Measurements from ENCODE around the gene OLFM4.

DNA sequence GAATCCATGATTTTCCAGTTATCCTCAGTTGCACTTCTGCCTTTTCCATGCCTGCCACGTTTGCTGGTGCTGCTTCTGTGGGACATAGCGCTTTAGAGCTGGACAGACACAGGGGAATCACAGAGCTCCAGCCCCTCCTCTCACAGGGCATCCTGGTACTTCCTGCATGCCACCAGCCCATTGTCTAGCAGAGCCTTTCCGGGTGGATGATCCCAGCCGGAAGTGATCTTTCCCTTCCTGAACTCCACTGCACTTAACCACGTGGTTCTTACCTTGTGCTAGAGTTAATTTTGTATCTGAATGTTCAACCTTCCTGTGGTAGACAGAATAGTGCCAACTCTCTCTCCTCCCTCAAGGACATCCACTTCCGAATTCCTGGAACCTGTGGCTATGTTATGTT is 12.6 kb upstream of the OLFM4 start:
- TF ChIP-seq ELF4 (IDR thresholded peaks at IDR 0.05) (no peak), SP1 (IDR thresholded peaks at IDR 0.05) (no peak), SUZ12 (IDR thresholded peaks at IDR 0.05) (no peak), TARDBP (IDR thresholded peaks at IDR 0.05) (no peak), FOXA1 (IDR thresholded peaks at IDR 0.05) (no peak), ARNT (IDR thresholded peaks at IDR 0.05) (no peak)
- TF ChIP-seq, protein P1, sequence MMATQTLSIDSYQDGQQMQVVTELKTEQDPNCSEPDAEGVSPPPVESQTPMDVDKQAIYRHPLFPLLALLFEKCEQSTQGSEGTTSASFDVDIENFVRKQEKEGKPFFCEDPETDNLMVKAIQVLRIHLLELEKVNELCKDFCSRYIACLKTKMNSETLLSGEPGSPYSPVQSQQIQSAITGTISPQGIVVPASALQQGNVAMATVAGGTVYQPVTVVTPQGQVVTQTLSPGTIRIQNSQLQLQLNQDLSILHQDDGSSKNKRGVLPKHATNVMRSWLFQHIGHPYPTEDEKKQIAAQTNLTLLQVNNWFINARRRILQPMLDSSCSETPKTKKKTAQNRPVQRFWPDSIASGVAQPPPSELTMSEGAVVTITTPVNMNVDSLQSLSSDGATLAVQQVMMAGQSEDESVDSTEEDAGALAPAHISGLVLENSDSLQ (IDR thresholded peaks at IDR 0.05): no peak

Data from HEK293T (cell line).